ENCODE results near the gene ARHGAP12. TPM values are rescaled to one million over a fixed set of nuclear protein-coding genes. Genes with fewer than 3 reads are reported as not detected.

Gene ARHGAP12
- total RNA-seq, 1 donor from 2014 or later = 32.2 TPM

GRCh38 chr10:31756101-31756728 is 172.4 kb downstream of the ARHGAP12 start:
- intact Hi-C loops (cut with DNase I) = loop anchor here (5.0 kb wide), 1 partner anchor 49 kb away; no protein-coding TSS in a partner anchor
- H3K4me3 ChIP-seq = no peak overlapping the region
- H3K9me3 ChIP-seq = no peaks in the 10 kb centered on the region
- no peaks in the 10 kb centered on the region for H3K27me3 ChIP-seq
- no peak for DNase-seq (ENCODE audit: extremely low spot score in 2 of 2)
- peaks cover 45% of the 10 kb centered on the region for H3K4me1 ChIP-seq
- peak overlapping the region; percentile 97 for H3K27ac ChIP-seq
- TF ChIP-seq CTCF (IDR thresholded peaks at IDR 0.05) (no peak), POLR2AphosphoS5 (IDR thresholded peaks at IDR 0.05; ENCODE audit: insufficient read depth in 1 of 2, low read depth in 1 of 2) (no peak), POLR2A (IDR thresholded peaks at IDR 0.05) (no peak)
- H3K36me3 ChIP-seq = no peaks in the 10 kb centered on the region

Small RNAs within 50 kb of the gene (small RNA-seq; reads per million reads assigned to genes)
- not detected for gene RF00019

Other genes with a start within 250 kb of the ARHGAP12 start
- 74.2 TPM for gene KIF5B, start 127.6 kb upstream of the ARHGAP12 start, total RNA-seq

Measured in vagina (tissue), 2 donors.